ENCODE results near the gene GLOD4. TPM values are rescaled to one million over a fixed set of nuclear protein-coding genes. Genes with fewer than 3 reads are reported as not detected.

GLOD4 gene
- total and polyA plus RNA-seq, 2 of the 4 experiments (the other 2 are of a cell fraction), result 26.3 to 36.7 TPM

DNA sequence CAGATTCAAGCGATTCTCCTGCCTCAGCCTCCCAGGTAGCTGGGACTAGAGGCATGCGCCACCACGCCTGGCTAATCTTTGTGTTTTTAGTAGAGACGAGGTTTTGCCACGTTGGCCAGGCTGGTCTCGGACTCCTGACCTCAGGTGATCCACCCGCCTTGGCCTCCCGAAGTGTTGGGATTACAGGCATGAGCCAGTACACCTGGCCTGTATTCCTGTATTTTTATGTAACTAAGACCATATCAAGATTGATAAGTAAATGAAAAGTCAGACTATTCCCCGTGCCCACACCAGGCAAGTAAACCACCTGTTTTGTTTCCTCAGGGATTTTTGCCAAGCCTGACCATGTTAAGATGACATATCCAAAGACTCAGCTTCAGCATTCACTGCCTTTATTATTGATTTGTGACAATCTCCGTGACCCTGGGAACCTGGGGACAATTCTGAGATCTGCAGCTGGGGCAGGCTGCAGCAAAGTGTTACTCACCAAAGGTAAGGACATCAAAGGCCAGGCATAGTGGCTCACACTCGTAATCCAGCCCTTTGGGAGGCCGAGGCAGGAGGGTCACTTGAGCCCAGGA, 5.7 kb upstream of the GLOD4 start:
- Histone ChIP-seq H3K36me3 (ENCODE audit: control insufficient read depth, insufficient read depth, low read length) (peaks cover 29% of the 10 kb centered on the region), H3K4ac (ENCODE audit: low read depth, low read length) (no peak overlapping the region), H2BK5ac (ENCODE audit: low read depth, low read length, poor library complexity, severe bottlenecking) (no peak overlapping the region), H4K91ac (ENCODE audit: insufficient read depth, low read depth, low read length) (no peak overlapping the region), H3K14ac (replicated peaks; ENCODE audit: low read depth, low read length) (no peak overlapping the region), H3K9ac (ENCODE audit: low read depth, low read length) (no peak overlapping the region), H2AFZ (replicated peaks; ENCODE audit: low read length, poor library complexity) (no peak overlapping the region), H3K9me3 (ENCODE audit: control insufficient read depth, insufficient read depth, low read length) (no peaks in the 10 kb centered on the region), H4K5ac (ENCODE audit: low read depth, low read length) (no peak overlapping the region), H2BK20ac (ENCODE audit: low read depth, low read length) (no peak overlapping the region), H3K4me1 (ENCODE audit: control insufficient read depth, insufficient read depth, low read length) (peaks cover 9% of the 10 kb centered on the region), H3K27me3 (ENCODE audit: control insufficient read depth, insufficient read depth, low read length) (no peaks in the 10 kb centered on the region), H3K4me2 (ENCODE audit: low read depth, low read length) (no peak overlapping the region), H3K56ac (ENCODE audit: extremely low read depth, insufficient read depth, low read length) (no peak overlapping the region), H3K9me1 (ENCODE audit: insufficient read depth, low read length) (peaks cover 7% of the 10 kb centered on the region; the same call in 1 of the 2 replicates), H2AK9ac (replicated peaks; ENCODE audit: low read depth, low read length, poor library complexity) (no peak overlapping the region), H2BK15ac (ENCODE audit: low read depth, low read length) (no peak overlapping the region), H3K23ac (ENCODE audit: low read depth, low read length) (no peak overlapping the region), H3K4me3 (ENCODE audit: insufficient read depth, low read depth, low read length) (no peak overlapping the region), H3K27ac (ENCODE audit: insufficient read depth, low read length) (no peak overlapping the region), H3K18ac (ENCODE audit: low read depth, low read length) (no peak overlapping the region), H3K79me1 (ENCODE audit: low read depth in 1 of 2, low read length in 2 of 2) (peaks cover 31 to 58% of the 10 kb centered on the region in 2 experiments), H2AK5ac (ENCODE audit: low read depth, low read length) (no peak overlapping the region), H2BK120ac (ENCODE audit: low read depth, low read length) (no peak overlapping the region), H4K8ac (ENCODE audit: low read depth in 2 of 2, low read length in 2 of 2) (no peak overlapping the region), H4K20me1 (ENCODE audit: insufficient read depth, low read length) (peaks cover 16% of the 10 kb centered on the region)
- WGBS, 2 experiments (ENCODE audit: extremely low coverage in 2 of 2, insufficient read length in 1 of 2), result no CpG with 5 or more reads among the region's 12 CpGs
- DNase-seq (no peak), ATAC-seq (ENCODE audit: low read depth) (no peak)
- ChIA-PET CTCF (interaction anchor here (0.6 to 1.1 kb wide), 2 partner anchors 32 to 376 kb away, joined by 3 read pairs; no protein-coding TSS in a partner anchor), POLR2A (ENCODE audit: unreplicated experiment) (interaction anchor here (0.6 kb wide), 2 partner anchors 191 to 192 kb away, joined by 3 to 22 read pairs; partner anchors contain the start of gene NXN)
- in situ Hi-C loops (cut with MboI; ENCODE audit: low sequenced_read_pairs), result loop anchor here (5.0 kb wide), 1 partner anchor 195 kb away; no protein-coding TSS in a partner anchor
- intact Hi-C loops (cut with micrococcal nuclease), result no loop called here
- BruUV-seq (replicated peaks), result no TSS peak
- TF ChIP-seq BHLHE40 (IDR thresholded peaks at IDR 0.05; ENCODE audit: low read depth, low read length), result no peak
- no peak for TF ChIP-seq SMC3 (IDR thresholded peaks at IDR 0.05; ENCODE audit: low read depth, low read length)
- TF ChIP-seq RCOR1 (IDR thresholded peaks at IDR 0.05; ENCODE audit: insufficient replicate concordance, low read length), result no peak
- no peak for TF ChIP-seq USF2 (IDR thresholded peaks at IDR 0.05; ENCODE audit: low read depth, low read length)
- no peak for TF ChIP-seq RAD21 (IDR thresholded peaks at IDR 0.05; ENCODE audit: low read length)
- TF ChIP-seq POLR2A (IDR thresholded peaks at IDR 0.05; ENCODE audit: low read depth, low read length), result no peak
- TF ChIP-seq RFX5 (IDR thresholded peaks at IDR 0.05; ENCODE audit: low read depth, low read length), result no peak
- no peak for TF ChIP-seq MAZ (IDR thresholded peaks at IDR 0.05; ENCODE audit: borderline replicate concordance, low read depth, low read length)
- no peak for TF ChIP-seq NFE2L2 (IDR thresholded peaks at IDR 0.05; ENCODE audit: low read depth, low read length)
- no peak for TF ChIP-seq FOS (IDR thresholded peaks at IDR 0.05; ENCODE audit: low read depth, low read length)
- no peak for TF ChIP-seq CHD1 (IDR thresholded peaks at IDR 0.05; ENCODE audit: low read depth, low read length)
- TF ChIP-seq, protein P1, sequence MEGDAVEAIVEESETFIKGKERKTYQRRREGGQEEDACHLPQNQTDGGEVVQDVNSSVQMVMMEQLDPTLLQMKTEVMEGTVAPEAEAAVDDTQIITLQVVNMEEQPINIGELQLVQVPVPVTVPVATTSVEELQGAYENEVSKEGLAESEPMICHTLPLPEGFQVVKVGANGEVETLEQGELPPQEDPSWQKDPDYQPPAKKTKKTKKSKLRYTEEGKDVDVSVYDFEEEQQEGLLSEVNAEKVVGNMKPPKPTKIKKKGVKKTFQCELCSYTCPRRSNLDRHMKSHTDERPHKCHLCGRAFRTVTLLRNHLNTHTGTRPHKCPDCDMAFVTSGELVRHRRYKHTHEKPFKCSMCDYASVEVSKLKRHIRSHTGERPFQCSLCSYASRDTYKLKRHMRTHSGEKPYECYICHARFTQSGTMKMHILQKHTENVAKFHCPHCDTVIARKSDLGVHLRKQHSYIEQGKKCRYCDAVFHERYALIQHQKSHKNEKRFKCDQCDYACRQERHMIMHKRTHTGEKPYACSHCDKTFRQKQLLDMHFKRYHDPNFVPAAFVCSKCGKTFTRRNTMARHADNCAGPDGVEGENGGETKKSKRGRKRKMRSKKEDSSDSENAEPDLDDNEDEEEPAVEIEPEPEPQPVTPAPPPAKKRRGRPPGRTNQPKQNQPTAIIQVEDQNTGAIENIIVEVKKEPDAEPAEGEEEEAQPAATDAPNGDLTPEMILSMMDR (conservative IDR thresholded peaks at IDR 0.05; ENCODE audit: low read depth, low read length), result no peak
- TF ChIP-seq, protein P2, sequence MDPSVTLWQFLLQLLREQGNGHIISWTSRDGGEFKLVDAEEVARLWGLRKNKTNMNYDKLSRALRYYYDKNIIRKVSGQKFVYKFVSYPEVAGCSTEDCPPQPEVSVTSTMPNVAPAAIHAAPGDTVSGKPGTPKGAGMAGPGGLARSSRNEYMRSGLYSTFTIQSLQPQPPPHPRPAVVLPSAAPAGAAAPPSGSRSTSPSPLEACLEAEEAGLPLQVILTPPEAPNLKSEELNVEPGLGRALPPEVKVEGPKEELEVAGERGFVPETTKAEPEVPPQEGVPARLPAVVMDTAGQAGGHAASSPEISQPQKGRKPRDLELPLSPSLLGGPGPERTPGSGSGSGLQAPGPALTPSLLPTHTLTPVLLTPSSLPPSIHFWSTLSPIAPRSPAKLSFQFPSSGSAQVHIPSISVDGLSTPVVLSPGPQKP (IDR thresholded peaks at IDR 0.05; ENCODE audit: borderline replicate concordance, low read depth, low read length), result no peak
- no peak for TF ChIP-seq MXI1 (IDR thresholded peaks at IDR 0.05; ENCODE audit: borderline replicate concordance, low read depth, low read length)
- no peak for TF ChIP-seq CEBPB (IDR thresholded peaks at IDR 0.05; ENCODE audit: low read depth, low read length)
- no peak for TF ChIP-seq MAFK (IDR thresholded peaks at IDR 0.05; ENCODE audit: low read depth, low read length)
- dilution Hi-C loops (cut with HindIII; ENCODE audit: low sequenced_read_pairs, unreplicated experiment), result loop anchor here (25.0 kb wide), 1 partner anchor 200 kb away; the partner anchor contains the start of genes NXN and TIMM22

Measured in IMR-90 (cell line).